ENCODE measurements around the gene PRKCD. TPM values are rescaled to one million over a fixed set of nuclear protein-coding genes. Genes with fewer than 3 reads are reported as not detected.

The PRKCD gene
- total RNA-seq, 1 experiment from 2014 or later, result 1.00 TPM

Other genes starting within 250 kb of the PRKCD start
- gene SFMBT1, start 115.1 kb upstream of the PRKCD start, total RNA-seq (2014; rRNA removed; shearing (Covaris generic)), result 1.9 and 15.1 TPM in 2 replicates
- 12.9 and 18.0 TPM in 2 replicates for gene RFT1, start 30.8 kb upstream of the PRKCD start, total RNA-seq (2014; rRNA removed; shearing (Covaris generic))
- gene TKT, start 94.8 kb downstream of the PRKCD start, total RNA-seq (2014; rRNA removed; shearing (Covaris generic)), result 182 and 278 TPM in 2 replicates
- gene DCP1A, start 186.3 kb downstream of the PRKCD start, total RNA-seq (2014; rRNA removed; shearing (Covaris generic)), result 15.2 and 15.5 TPM in 2 replicates

Measured in SJSA1 (cell line).